BLaER1 treated with 17β-estradiol and CSF1 and Interleukin-3, amounts not matched to agents 10 nM and 100 nM (cell line): Measurements from ENCODE around the gene TUBGCP5.

Source experiments
- H3K27ac ChIP-seq, 11 experiments: shearing (Covaris generic); formaldehyde crosslinking; 2 replicates each; pipeline ENCODE4 v1.8.1; 2022
- H3K27me3 ChIP-seq, 11 experiments: shearing (Covaris generic); formaldehyde crosslinking; 2 replicates each; pipeline ENCODE4 v1.8.1; 2022
- H3K36me3 ChIP-seq, 11 experiments: shearing (Covaris generic); formaldehyde crosslinking; 2 replicates each; pipeline ENCODE4 v1.8.1; 2022
- H3K4me1 ChIP-seq, 10 experiments: shearing (Covaris generic); formaldehyde crosslinking; 2 replicates each; pipeline ENCODE4 v1.8.1; 2022
- H3K4me2 ChIP-seq, 11 experiments: shearing (Covaris generic); formaldehyde crosslinking; 2 replicates each; pipeline ENCODE4 v1.8.1; 2022
- H3K4me3 ChIP-seq, 10 experiments: shearing (Covaris generic); formaldehyde crosslinking; 2 replicates each; pipeline ENCODE4 v1.8.1; 2022
- H3K9ac ChIP-seq, 11 experiments: shearing (Covaris generic); formaldehyde crosslinking; 2 replicates each; pipeline ENCODE4 v1.8.1; 2022
- H3K9me3 ChIP-seq, 11 experiments: shearing (Covaris generic); formaldehyde crosslinking; replicated peaks in 1 of 11; 2 replicates each; pipeline ENCODE4 v1.8.1; 2022
- H4K20me1 ChIP-seq, 11 experiments: shearing (Covaris generic); formaldehyde crosslinking; 2 replicates each; pipeline ENCODE4 v1.8.1; 2022
- Cebpa-rat ChIP-seq, 11 experiments: shearing (Covaris generic); IDR thresholded peaks; 2 replicates each; pipeline ENCODE4 v1.8.1; 2022

The TUBGCP5 gene

GRCh38 chr15:22974745-22975144 is 64.6 kb downstream of the TUBGCP5 start:
- Histone ChIP-seq H3K9ac (peak overlapping the region in 6 of 11 experiments; percentile 27 to 74 (median 58); a peak in 10 of 22 replicates), H3K4me3 (peak overlapping the region in 2 of 10 experiments; percentile 24 to 30; a peak in 3 of 20 replicates), H3K9me3 (peaks cover 9 to 25% (median 20%) of the 10 kb centered on the region in 11 experiments; a peak in 21 of 22 replicates), H3K27me3 (peaks cover 0 to 10% (median 0%) of the 10 kb centered on the region in 11 experiments; a peak in 3 of 22 replicates), H3K4me2 (peak overlapping the region; percentile 68 to 100 (median 81)), H3K4me1 (peaks cover 48 to 80% (median 56%) of the 10 kb centered on the region in 10 experiments), H3K27ac (peak overlapping the region in 9 of 11 experiments; percentile 31 to 91 (median 70); a peak in 16 of 22 replicates), H4K20me1 (peaks cover 61 to 86% (median 71%) of the 10 kb centered on the region in 11 experiments), H3K36me3 (peaks cover 2 to 23% (median 15%) of the 10 kb centered on the region in 11 experiments; a peak in 19 of 22 replicates)
- TF ChIP-seq Cebpa-rat (IDR thresholded peaks at IDR 0.05), result no peak

- H3K9ac ChIP-seq, result peak overlapping the region in 4 of 11 experiments; percentile 35 to 71 (median 66); a peak in 6 of 22 replicates
- H3K9me3 ChIP-seq, result peaks cover 12 to 32% (median 27%) of the 10 kb centered on the region in 11 experiments; a peak in 21 of 22 replicates
- H3K4me1 ChIP-seq, result peaks cover 50 to 87% (median 59%) of the 10 kb centered on the region in 10 experiments
- H3K4me2 ChIP-seq, result peak overlapping the region; percentile 68 to 100 (median 81)
- peaks cover 7 to 28% (median 21%) of the 10 kb centered on the region in 11 experiments; a peak in 19 of 22 replicates for H3K36me3 ChIP-seq
- H3K27ac ChIP-seq, result peak overlapping the region in 8 of 11 experiments; percentile 2 to 91 (median 66); a peak in 10 of 22 replicates
- H3K27me3 ChIP-seq, result peaks cover 0 to 9% (median 0%) of the 10 kb centered on the region in 11 experiments; a peak in 3 of 22 replicates
- no peak for TF ChIP-seq Cebpa-rat (IDR thresholded peaks at IDR 0.05)
- H3K4me3 ChIP-seq, result peak overlapping the region in 2 of 10 experiments; percentile 24 to 30; a peak in 3 of 20 replicates
- peaks cover 60 to 83% (median 69%) of the 10 kb centered on the region in 11 experiments for H4K20me1 ChIP-seq
Measured at GRCh38 chr15:22973987-22974386, 65.4 kb downstream of the TUBGCP5 start.

GRCh38 chr15:22973286-22973685 is 66.1 kb downstream of the TUBGCP5 start:
- H3K27ac ChIP-seq, result peak overlapping the region in 4 of 11 experiments; percentile 18 to 91 (median 82); a peak in 8 of 22 replicates
- peaks cover 59 to 83% (median 69%) of the 10 kb centered on the region in 11 experiments for H4K20me1 ChIP-seq
- H3K4me3 ChIP-seq, result peak overlapping the region in 2 of 10 experiments; percentile 30 to 35; a peak in 3 of 20 replicates
- H3K27me3 ChIP-seq, result peaks cover 0 to 4% (median 0%) of the 10 kb centered on the region in 11 experiments; a peak in 2 of 22 replicates
- TF ChIP-seq Cebpa-rat (IDR thresholded peaks at IDR 0.05), result no peak
- peak overlapping the region in 4 of 11 experiments; percentile 27 to 71 (median 66); a peak in 7 of 22 replicates for H3K9ac ChIP-seq
- H3K36me3 ChIP-seq, result peaks cover 7 to 28% (median 21%) of the 10 kb centered on the region in 11 experiments; a peak in 19 of 22 replicates
- H3K4me2 ChIP-seq, result peak overlapping the region; percentile 68 to 100 (median 81)
- peaks cover 51 to 92% (median 59%) of the 10 kb centered on the region in 10 experiments for H3K4me1 ChIP-seq
- peaks cover 12 to 32% (median 27%) of the 10 kb centered on the region in 11 experiments; a peak in 21 of 22 replicates for H3K9me3 ChIP-seq

- peaks cover 60 to 91% (median 73%) of the 10 kb centered on the region in 10 experiments for H3K4me1 ChIP-seq
- H3K9ac ChIP-seq, result no peak overlapping the region
- peaks cover 19 to 45% (median 29%) of the 10 kb centered on the region in 11 experiments; a peak in 21 of 22 replicates for H3K36me3 ChIP-seq
- H3K27me3 ChIP-seq, result no peaks in the 10 kb centered on the region
- H3K27ac ChIP-seq, result peak overlapping the region in 2 of 11 experiments; percentile 41 to 60; a peak in 1 of 22 replicates
- peak overlapping the region in 8 of 11 experiments; percentile 41 to 73 (median 64); a peak in 13 of 22 replicates for H3K4me2 ChIP-seq
- peaks cover 12 to 32% (median 27%) of the 10 kb centered on the region in 11 experiments; a peak in 21 of 22 replicates for H3K9me3 ChIP-seq
- no peak for TF ChIP-seq Cebpa-rat (IDR thresholded peaks at IDR 0.05)
- H4K20me1 ChIP-seq, result peaks cover 57 to 100% (median 82%) of the 10 kb centered on the region in 11 experiments; a peak in 21 of 22 replicates
- H3K4me3 ChIP-seq, result no peak overlapping the region; a peak in 1 of 20 replicates
Measured at GRCh38 chr15:22969489-22969888, 69.9 kb downstream of the TUBGCP5 start.

GRCh38 chr15:22968366-22968765 is 71.0 kb downstream of the TUBGCP5 start:
- peaks cover 55 to 100% (median 83%) of the 10 kb centered on the region in 11 experiments; a peak in 20 of 22 replicates for H4K20me1 ChIP-seq
- H3K27me3 ChIP-seq, result no peaks in the 10 kb centered on the region
- peaks cover 19 to 45% (median 29%) of the 10 kb centered on the region in 11 experiments; a peak in 21 of 22 replicates for H3K36me3 ChIP-seq
- H3K4me2 ChIP-seq, result peak overlapping the region; percentile 41 to 73 (median 63)
- H3K4me1 ChIP-seq, result peaks cover 60 to 91% (median 73%) of the 10 kb centered on the region in 10 experiments
- H3K4me3 ChIP-seq, result no peak overlapping the region
- H3K27ac ChIP-seq, result peak overlapping the region in 7 of 11 experiments; percentile 0 to 60 (median 34); a peak in 14 of 22 replicates
- H3K9ac ChIP-seq, result peak overlapping the region in 6 of 11 experiments; percentile 4 to 38 (median 14); a peak in 7 of 22 replicates
- H3K9me3 ChIP-seq, result peaks cover 12 to 32% (median 27%) of the 10 kb centered on the region in 11 experiments; a peak in 21 of 22 replicates
- TF ChIP-seq Cebpa-rat (IDR thresholded peaks at IDR 0.05), result no peak

GRCh38 chr15:22967084-22967770 is 72.1 kb downstream of the TUBGCP5 start:
- peaks cover 56 to 100% (median 83%) of the 10 kb centered on the region in 11 experiments; a peak in 21 of 22 replicates for H4K20me1 ChIP-seq
- peak overlapping the region; percentile 41 to 73 (median 63); a peak in 21 of 22 replicates for H3K4me2 ChIP-seq
- H3K9me3 ChIP-seq, result peaks cover 12 to 32% (median 27%) of the 10 kb centered on the region in 11 experiments; a peak in 21 of 22 replicates
- TF ChIP-seq Cebpa-rat (IDR thresholded peaks at IDR 0.05), result no peak
- peaks cover 62 to 91% (median 73%) of the 10 kb centered on the region in 10 experiments for H3K4me1 ChIP-seq
- no peaks in the 10 kb centered on the region for H3K27me3 ChIP-seq
- no peak overlapping the region for H3K4me3 ChIP-seq
- peak overlapping the region in 1 of 11 experiments; percentile 27; a peak in 1 of 22 replicates for H3K9ac ChIP-seq
- H3K27ac ChIP-seq, result peak overlapping the region in 6 of 11 experiments; percentile 2 to 60 (median 20); a peak in 7 of 22 replicates
- peaks cover 19 to 45% (median 33%) of the 10 kb centered on the region in 11 experiments; a peak in 21 of 22 replicates for H3K36me3 ChIP-seq

- no peak for TF ChIP-seq Cebpa-rat (IDR thresholded peaks at IDR 0.05)
- Histone ChIP-seq H3K9ac (no peak overlapping the region), H3K36me3 (peaks cover 19 to 45% (median 28%) of the 10 kb centered on the region in 11 experiments; a peak in 21 of 22 replicates), H3K9me3 (peaks cover 12 to 27% (median 25%) of the 10 kb centered on the region in 11 experiments; a peak in 21 of 22 replicates), H3K4me1 (peaks cover 67 to 91% (median 77%) of the 10 kb centered on the region in 10 experiments), H4K20me1 (peaks cover 63 to 100% (median 83%) of the 10 kb centered on the region in 11 experiments; a peak in 21 of 22 replicates), H3K27me3 (no peaks in the 10 kb centered on the region), H3K4me3 (no peak overlapping the region), H3K27ac (no peak overlapping the region), H3K4me2 (peak overlapping the region in 7 of 11 experiments; percentile 41 to 73 (median 59); a peak in 7 of 22 replicates)
Measured at GRCh38 chr15:22966321-22967083, 72.9 kb downstream of the TUBGCP5 start.
